Measurements from ENCODE around the gene SPPL2A. TPM values are rescaled to one million over a fixed set of nuclear protein-coding genes. Genes with fewer than 3 reads are reported as not detected.

The SPPL2A gene
- total RNA-seq, 1 experiment from 2014 or later, result 64.4 TPM

DNA sequence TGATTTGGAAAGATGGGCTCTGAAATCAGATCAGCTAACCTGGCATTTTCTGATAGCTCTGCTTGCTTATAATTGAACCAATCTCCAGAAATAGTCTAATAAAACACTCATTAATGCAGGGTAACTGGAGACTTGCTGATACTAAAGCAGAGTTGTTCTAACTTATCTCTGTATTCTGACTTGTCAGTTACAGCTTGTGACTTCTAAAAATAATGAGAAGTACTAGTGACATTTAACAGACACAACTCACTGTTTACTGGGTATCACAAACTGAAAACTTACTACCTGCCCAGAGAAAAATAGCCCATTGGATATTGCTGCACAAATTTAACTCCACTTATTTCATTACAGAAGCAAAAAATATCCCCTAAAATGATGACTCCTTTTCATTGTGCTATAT lies 54.9 kb downstream of the SPPL2A start:
- Histone ChIP-seq H2BK5ac (ENCODE audit: insufficient read length, low read length) (no peak overlapping the region), H2AK5ac (ENCODE audit: insufficient read length, low read length) (no peak overlapping the region), H3K4me1 (ENCODE audit: insufficient read depth, low read length) (no peaks in the 10 kb centered on the region), H3K56ac (ENCODE audit: insufficient read length, low read depth, low read length) (no peak overlapping the region), H3K14ac (ENCODE audit: insufficient read depth, low read length) (no peak overlapping the region), H3K9me3 (ENCODE audit: control insufficient read depth, low read depth, low read length) (no peaks in the 10 kb centered on the region), H4K20me1 (ENCODE audit: control insufficient read depth, insufficient read depth, insufficient read length) (no peaks in the 10 kb centered on the region), H3K79me2 (ENCODE audit: insufficient read depth, low read length) (no peaks in the 10 kb centered on the region), H4K5ac (ENCODE audit: insufficient read length, low read depth, low read length) (no peak overlapping the region), H3K4ac (ENCODE audit: low read depth, low read length) (no peak overlapping the region), H4K8ac (replicated peaks; ENCODE audit: insufficient read length, low read depth, low read length) (no peak overlapping the region), H2AFZ (ENCODE audit: low read length) (no peak overlapping the region), H3K18ac (ENCODE audit: insufficient read length, low read depth, low read length) (no peak overlapping the region), H3K23ac (ENCODE audit: insufficient read length, low read depth, low read length) (no peak overlapping the region), H3K9ac (ENCODE audit: extremely low read depth, insufficient read length, low read length) (no peak overlapping the region), H4K91ac (ENCODE audit: insufficient read length, low read depth, low read length) (no peak overlapping the region), H2BK120ac (ENCODE audit: low read depth, low read length, poor library complexity, severe bottlenecking) (no peak overlapping the region), H3K27me3 (ENCODE audit: insufficient read depth, low read length) (no peaks in the 10 kb centered on the region), H3K23me2 (ENCODE audit: insufficient read length, low read depth, low read length, poor library complexity, severe bottlenecking) (no peaks in the 10 kb centered on the region), H3K27ac (ENCODE audit: insufficient read length, low read depth, low read length) (no peak overlapping the region), H3K79me1 (ENCODE audit: insufficient read depth, low read depth, low read length, poor library complexity, severe bottlenecking) (no peaks in the 10 kb centered on the region), H2BK20ac (ENCODE audit: low read depth, low read length, poor library complexity, severe bottlenecking) (no peak overlapping the region), H3K4me2 (ENCODE audit: insufficient read depth, insufficient read length, low read length) (no peak overlapping the region), H2BK15ac (ENCODE audit: low read depth, low read length) (no peak overlapping the region), H2BK12ac (ENCODE audit: insufficient read length, low read depth, low read length) (no peak overlapping the region), H3T11ph (ENCODE audit: low read length) (no peak overlapping the region)
- no peaks in the 10 kb centered on the region for H3K27me3 Mint-ChIP-seq (ENCODE audit: low read depth)
- peaks cover 0 to 8% (median 7%) of the 10 kb centered on the region in 3 experiments; a peak in 3 of 7 replicates for H3K36me3 Mint-ChIP-seq (ENCODE audit: insufficient read depth in 1 of 3, low read depth in 3 of 3)
- H3K9me3 Mint-ChIP-seq, result no peaks in the 10 kb centered on the region
- no peaks in the 10 kb centered on the region for H3K4me1 Mint-ChIP-seq
- no peak for DNase-seq
- TF ChIP-seq, protein P1, sequence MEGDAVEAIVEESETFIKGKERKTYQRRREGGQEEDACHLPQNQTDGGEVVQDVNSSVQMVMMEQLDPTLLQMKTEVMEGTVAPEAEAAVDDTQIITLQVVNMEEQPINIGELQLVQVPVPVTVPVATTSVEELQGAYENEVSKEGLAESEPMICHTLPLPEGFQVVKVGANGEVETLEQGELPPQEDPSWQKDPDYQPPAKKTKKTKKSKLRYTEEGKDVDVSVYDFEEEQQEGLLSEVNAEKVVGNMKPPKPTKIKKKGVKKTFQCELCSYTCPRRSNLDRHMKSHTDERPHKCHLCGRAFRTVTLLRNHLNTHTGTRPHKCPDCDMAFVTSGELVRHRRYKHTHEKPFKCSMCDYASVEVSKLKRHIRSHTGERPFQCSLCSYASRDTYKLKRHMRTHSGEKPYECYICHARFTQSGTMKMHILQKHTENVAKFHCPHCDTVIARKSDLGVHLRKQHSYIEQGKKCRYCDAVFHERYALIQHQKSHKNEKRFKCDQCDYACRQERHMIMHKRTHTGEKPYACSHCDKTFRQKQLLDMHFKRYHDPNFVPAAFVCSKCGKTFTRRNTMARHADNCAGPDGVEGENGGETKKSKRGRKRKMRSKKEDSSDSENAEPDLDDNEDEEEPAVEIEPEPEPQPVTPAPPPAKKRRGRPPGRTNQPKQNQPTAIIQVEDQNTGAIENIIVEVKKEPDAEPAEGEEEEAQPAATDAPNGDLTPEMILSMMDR (conservative IDR thresholded peaks at IDR 0.05), result no peak
- H3K4me3 Mint-ChIP-seq, result no peak overlapping the region
- H3K27ac Mint-ChIP-seq, result no peak overlapping the region
